HepG2 (cell line): ENCODE results near the gene PCDHAC1. TPM values are rescaled to one million over a fixed set of nuclear protein-coding genes. Genes with fewer than 3 reads are reported as not detected.

Experiments used
- ATAC-seq: fragments of 200-7000 bp; cut with Tn5 transposase; 3 replicates; pipeline ENCODE4 v1.9.1; 2020; ENCODE audit warnings: mild to moderate bottlenecking, moderate library complexity
- BruUV-seq: library from RNA; stranded (reverse); fragments of 400-500 nt; replicated peaks from 2 replicates; lab custom pipeline; 2021; lab: Mats Ljungman, UMichigan
- CTCF ChIA-PET: fragments of 300-600 bp; formaldehyde crosslinking; extraction: SDS; loops from one replicate; lab custom pipeline; 2021; ENCODE audit warnings: low total read pairs, inconsistent platforms, low intra/inter-chr PET ratio; lab: Yijun Ruan, JAX
- POLR2A ChIA-PET: fragments of 350-600 bp; sonication (Branson Sonifier 250); formaldehyde crosslinking; loops from one replicate; lab custom pipeline; 2020; ENCODE audit warnings: antibody characterized with exemption, inconsistent platforms; lab: Yijun Ruan, JAX
- DNase-seq: peaks from one replicate; pipeline ENCODE4 v3.0.0-alpha.2; 2015; ENCODE audit warnings: low spot score
- FAIRE-seq: peaks from 3 replicates; lab custom pipeline; 2011; peaks lifted over from hg19 to GRCh38; lab: Jason Lieb, UNC
- H2AFZ ChIP-seq: one replicate; pipeline ENCODE4 v1.6.1; 2011; ENCODE audit warnings: low read length, inconsistent platforms
- H3K27ac ChIP-seq: fragments of 300-600 bp; 3 replicates; pipeline ENCODE4 v1.8.0; 2011; ENCODE audit warnings: mixed run types, mild to moderate bottlenecking, mixed read lengths, low read length, inconsistent platforms; ENCODE audit not compliant: insufficient read depth; ENCODE audit errors: extremely low read length
- H3K27me3 ChIP-seq, 2 experiments: fragments of 200-600 bp in 1 of 2; 2 replicates in 1 of 2; 3 replicates in 1 of 2; pipeline versions ENCODE4 v1.6.0 to v1.8.0; 2011; ENCODE audit warnings: low read length in 2 of 2, mild to moderate bottlenecking in 2 of 2, moderate library complexity in 2 of 2, inconsistent platforms in 1 of 2; ENCODE audit not compliant: insufficient read depth in 2 of 2, control insufficient read depth in 1 of 2
- H3K36me3 ChIP-seq, 2 experiments: fragments of 200-600 bp in 1 of 2; replicated peaks in 1 of 2; 2 replicates in 1 of 2; 3 replicates in 1 of 2; pipeline versions ENCODE4 v1.5.1 to v1.8.0; 2011; ENCODE audit warnings: low read length in 2 of 2, inconsistent platforms in 1 of 2; ENCODE audit not compliant: insufficient read depth in 2 of 2, control insufficient read depth in 1 of 2
- H3K4me1 ChIP-seq: 2 replicates; pipeline ENCODE4 v1.5.1; 2012; ENCODE audit warnings: low read length, inconsistent platforms; ENCODE audit not compliant: insufficient read depth
- H3K4me2 ChIP-seq: 2 replicates; pipeline ENCODE4 v1.6.0; 2011; ENCODE audit warnings: low read depth, low read length, inconsistent platforms
- H3K4me3 ChIP-seq, 3 experiments: fragments of 200-600 bp in 1 of 3; sonication (generic), shearing (Covaris generic) in 1 of 3; replicated peaks in 1 of 3; 2 replicates each; pipeline ENCODE4 v1.5.1; 2011 to 2016; ENCODE audit warnings: low read length in 3 of 3, inconsistent platforms in 2 of 3, low read depth in 2 of 3, mild to moderate bottlenecking in 2 of 3, control low read depth in 1 of 3, mixed read lengths in 1 of 3; ENCODE audit not compliant: insufficient read depth in 1 of 3
- H3K79me2 ChIP-seq: one replicate; pipeline ENCODE4 v1.6.1; 2011; ENCODE audit warnings: low read length, inconsistent platforms; ENCODE audit not compliant: insufficient read depth
- H3K9ac ChIP-seq: 2 replicates; pipeline ENCODE4 v1.6.0; 2011; ENCODE audit warnings: mild to moderate bottlenecking, low read depth, low read length, inconsistent platforms; ENCODE audit not compliant: insufficient read depth
- H3K9me3 ChIP-seq: 2 replicates; pipeline ENCODE4 v1.5.1; 2012; ENCODE audit warnings: mild to moderate bottlenecking, low read length
- H4K20me1 ChIP-seq: 2 replicates; pipeline ENCODE4 v1.6.0; 2011; ENCODE audit warnings: inconsistent platforms, mild to moderate bottlenecking, low read length, moderate library complexity; ENCODE audit not compliant: insufficient read depth
- CCDC6 ChIP-seq: sonication (generic); formaldehyde crosslinking; IDR thresholded peaks from 2 replicates; pipeline ENCODE4 v1.8.1; 2022; ENCODE audit warnings: mild to moderate bottlenecking, missing genetic modification reagents, moderate library complexity
- HMG20A ChIP-seq: IDR thresholded peaks from 2 replicates; pipeline ENCODE4 v1.6.1; 2016; ENCODE audit warnings: borderline replicate concordance
- MXI1 ChIP-seq: IDR thresholded peaks from 3 replicates; pipeline ENCODE4 v1.6.1; 2012; ENCODE audit warnings: low read depth, low read length, inconsistent platforms, borderline replicate concordance
- MYC ChIP-seq: sonication (generic); formaldehyde crosslinking; IDR thresholded peaks from 2 replicates; pipeline ENCODE4 v1.9.0; 2021; ENCODE audit warnings: missing genetic modification reagents, borderline replicate concordance
- NFIB ChIP-seq: sonication (generic); formaldehyde crosslinking; IDR thresholded peaks from 2 replicates; pipeline ENCODE4 v1.9.0; 2021; ENCODE audit warnings: missing genetic modification reagents, mild to moderate bottlenecking, borderline replicate concordance
- RERE ChIP-seq: IDR thresholded peaks from 2 replicates; pipeline ENCODE4 v1.6.1; 2016; ENCODE audit warnings: low read depth, missing genetic modification reagents, missing compliant biosample characterization
- ZBTB33 ChIP-seq: sonication (generic); formaldehyde crosslinking; IDR thresholded peaks from 2 replicates; pipeline ENCODE4 v1.4.0; 2020; ENCODE audit warnings: missing genetic modification reagents
- WGBS: methylation state at CpG from one replicate; pipeline ENCODE4 v1.1.6; 2017; ENCODE audit warnings: low lambda C conversion rate; 5-methylcytosine and 5-hydroxymethylcytosine counted together
- in situ Hi-C: cut with HindIII; loops from 2 replicates; pipeline ENCODE4 v1.10.0; 2017; ENCODE audit warnings: low pct_unique_long_range_greater_than_20kb; ENCODE audit not compliant: extremely low pct_ligation_motif_present
- intact Hi-C: fragments of 100-400 bp; cut with micrococcal nuclease; formaldehyde crosslinking; loops from one replicate; pipeline ENCODE4 v1.10.0; 2022; ENCODE audit not compliant: unreplicated experiment
- polyA plus RNA-seq, 8 experiments: library from polyadenylated mRNA; depleted of rRNA in 3 of 8; stranded (reverse) in 7 of 8; unstranded in 1 of 8; fragments of >200 nt; fragmentation: Illumina TruSeq in 4 of 8; extraction: Trizol in 4 of 8; gene quantifications; 2 replicates each; pipeline versions ENCODE4 v1.2.1 to v1.2.3, GENCODE V29; 2011 to 2016; ENCODE audit warnings: low read depth in 4 of 8, missing spikeins in 1 of 8, mixed read lengths in 1 of 8; ENCODE audit not compliant: insufficient read depth in 1 of 8
- total RNA-seq, 5 experiments: library from RNA; depleted of rRNA; stranded (reverse); fragments of >200 nt; fragmentation: Illumina TruSeq; extraction: Trizol; gene quantifications; 2 replicates each; pipeline ENCODE4 v1.2.3, GENCODE V29; 2016; ENCODE audit warnings: low read depth in 1 of 5

The PCDHAC1 gene
- total and polyA plus RNA-seq, 2 of the 13 experiments (the other 11 are each of a cell fraction or from before 2014, with no cell fraction given), result 0.04 TPM; not detected in 1

DNA sequence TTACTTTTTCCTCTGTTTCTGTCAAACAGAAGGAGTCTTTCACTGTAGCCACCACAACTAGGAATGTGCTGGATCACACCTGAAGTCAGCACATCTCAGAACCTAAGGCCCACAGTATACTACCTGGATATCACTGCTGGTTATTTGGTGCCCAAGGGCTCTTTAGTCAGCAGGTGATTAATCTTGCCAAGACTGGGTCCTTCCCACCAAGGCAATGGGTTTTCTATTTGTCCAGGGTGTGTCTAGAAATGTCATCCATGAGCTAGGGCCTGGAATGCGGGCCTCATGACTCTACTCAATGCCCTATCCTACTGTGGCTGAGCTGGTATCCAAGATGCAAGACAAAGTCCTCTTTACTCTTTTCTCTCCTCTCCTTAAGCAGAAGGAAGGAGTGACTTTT, 9.8 kb upstream of the PCDHAC1 start (continued):
- TF ChIP-seq RERE (CRISPR knock-in tag) (no peak), MYC (CRISPR knock-in tag) (no peak), NFIB (CRISPR knock-in tag) (no peak), ZBTB33 (CRISPR knock-in tag) (no peak), MXI1 (no peak)

DNA sequence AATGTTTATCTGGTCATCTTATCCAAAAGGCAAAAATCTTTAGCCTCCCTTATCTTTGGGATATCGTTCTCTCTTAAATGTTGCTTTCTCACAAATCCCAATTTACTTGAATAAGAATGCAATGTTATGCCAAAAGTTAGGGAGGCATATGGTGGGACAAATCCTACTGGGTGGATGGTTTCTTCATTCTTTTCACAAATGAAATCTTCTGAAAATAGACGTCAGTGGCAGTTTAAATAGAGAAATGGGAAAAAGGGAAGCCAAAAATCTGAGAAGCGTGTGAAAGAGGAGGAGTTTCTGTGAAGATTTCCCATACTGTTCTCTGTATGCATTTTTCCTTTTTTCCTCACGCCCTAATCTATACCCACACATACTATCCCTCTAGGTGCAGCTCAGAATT, 2.5 kb upstream of the PCDHAC1 start:
- Histone ChIP-seq H3K4me3 (no peak overlapping the region), H3K79me2 (no peaks in the 10 kb centered on the region), H3K9me3 (no peaks in the 10 kb centered on the region), H3K4me1 (no peaks in the 10 kb centered on the region), H3K4me2 (no peak overlapping the region), H3K36me3 (no peaks in the 10 kb centered on the region), H2AFZ (no peak overlapping the region), H4K20me1 (no peaks in the 10 kb centered on the region), H3K27me3 (peaks cover 2 to 11% of the 10 kb centered on the region in 2 experiments; a peak in 3 of 5 replicates), H3K27ac (no peak overlapping the region), H3K9ac (no peak overlapping the region)
- ChIA-PET CTCF (no interaction called here), POLR2A (no interaction called here)
- in situ Hi-C loops, result no loop called here
- ATAC-seq (no peak), FAIRE-seq (no peak), DNase-seq (no peak)
- no TSS peak for BruUV-seq
- no peak for TF ChIP-seq HMG20A (CRISPR knock-in tag)
- no peak for TF ChIP-seq CCDC6 (CRISPR knock-in tag)
- intact Hi-C loops, result no loop called here
- WGBS, result 2% methylated on average over 4 of the region's 4 CpGs
